ENCODE results near the gene BTBD18. TPM values are rescaled to one million over a fixed set of nuclear protein-coding genes. Genes with fewer than 3 reads are reported as not detected.

The BTBD18 gene
- total and polyA plus RNA-seq, 2 of the 13 experiments (the other 11 are each of a cell fraction or from before 2014, with no cell fraction given): not detected

- TF ChIP-seq ARID4A (CRISPR knock-in tag; IDR thresholded peaks at IDR 0.05; ENCODE audit: borderline replicate concordance) (no peak), SMARCC2 (IDR thresholded peaks at IDR 0.05) (no peak)
Observed at GRCh38 chr11:57779276-57779675, 27.7 kb upstream of the BTBD18 start (continued).

DNA sequence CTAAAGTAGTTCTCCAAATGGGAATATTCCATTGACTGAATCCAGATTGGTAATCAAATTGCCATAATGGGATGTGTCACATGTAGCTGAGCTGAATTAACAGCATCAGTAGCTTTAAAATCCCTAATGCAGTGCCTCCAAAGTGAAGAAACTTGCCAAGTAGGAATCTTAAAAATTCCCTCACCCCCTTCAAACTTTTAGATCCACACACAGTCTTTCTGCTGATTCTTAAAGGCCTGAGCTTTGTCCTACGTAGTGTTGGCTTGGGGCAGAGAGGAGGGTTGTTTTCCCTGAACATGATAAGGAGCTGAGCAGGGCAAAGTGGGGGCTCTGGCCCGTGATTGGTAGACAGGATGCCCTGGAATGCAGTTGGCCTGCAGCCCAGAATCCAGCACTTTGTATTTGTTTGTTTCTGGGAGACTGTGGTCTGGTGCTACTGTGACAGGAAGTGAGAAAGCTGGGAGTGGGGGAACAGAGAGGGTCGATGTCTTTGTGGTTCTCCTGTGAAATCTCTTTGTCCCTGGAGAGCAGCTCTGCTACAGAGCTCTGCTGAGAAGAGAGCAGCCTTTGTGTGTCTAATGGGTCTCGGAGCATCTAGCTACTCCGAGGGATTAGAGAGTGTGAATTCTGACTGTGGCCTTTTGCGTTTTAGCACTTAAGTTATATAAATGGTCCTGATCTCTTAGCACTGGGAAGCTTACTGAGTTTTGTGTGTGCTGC lies 26.9 kb upstream of the BTBD18 start:
- ChIA-PET CTCF (ENCODE audit: low intra/inter-chr PET ratio, low total read pairs) (no interaction called here), POLR2A (interaction anchor here (0.8 to 11.1 kb wide), 18 partner anchors 10 to 507 kb away, joined by 3 to 215 read pairs (median 4); partner anchors contain the start of genes BTBD18, CTNND1, MED19 and SELENOH)
- DNase-seq (ENCODE audit: low spot score): peak; percentile 99
- H3K79me2 ChIP-seq (ENCODE audit: insufficient read depth, low read length): peaks cover 87% of the 10 kb centered on the region
- H3K36me3 ChIP-seq (replicated peaks in 1 of 2; ENCODE audit: control insufficient read depth in 1 of 2, insufficient read depth in 2 of 2, low read length in 2 of 2): peaks cover 0 to 1% of the 10 kb centered on the region in 2 experiments; a peak in 3 of 5 replicates
- peak; percentile 93 for FAIRE-seq
- no TSS peak for BruUV-seq (replicated peaks)
- H3K4me2 ChIP-seq (ENCODE audit: low read depth, low read length): peak overlapping the region; percentile 81
- H3K4me3 ChIP-seq (replicated peaks in 1 of 3; ENCODE audit: insufficient read depth in 1 of 3, low read depth in 2 of 3, low read length in 3 of 3): peak overlapping the region; percentile 29 to 56 (median 43); a peak in 4 of 6 replicates
- H3K27me3 ChIP-seq (ENCODE audit: control insufficient read depth in 1 of 2, insufficient read depth in 2 of 2, low read length in 2 of 2): no peaks in the 10 kb centered on the region
- WGBS (ENCODE audit: low lambda C conversion rate): 1% methylated on average over 6 of the region's 6 CpGs
- H3K4me1 ChIP-seq (ENCODE audit: insufficient read depth, low read length): peaks cover 98% of the 10 kb centered on the region
- ATAC-seq: peak; percentile 95
- H2AFZ ChIP-seq (ENCODE audit: low read length): no peak overlapping the region
- in situ Hi-C loops (cut with HindIII; ENCODE audit: extremely low pct_ligation_motif_present, low pct_unique_long_range_greater_than_20kb): no loop called here
- H3K27ac ChIP-seq (ENCODE audit: extremely low read length, insufficient read depth, low read length): peak overlapping the region; percentile 96
- intact Hi-C loops (cut with micrococcal nuclease; ENCODE audit: unreplicated experiment): loop anchor here (1.0 to 2.0 kb wide), 3 partner anchors 15 to 66 kb away; partner anchors contain the start of genes MED19 and TMX2
- peaks cover 21% of the 10 kb centered on the region; the same call in 1 of the 2 replicates for H4K20me1 ChIP-seq (ENCODE audit: insufficient read depth, low read length)
- H3K9ac ChIP-seq (ENCODE audit: insufficient read depth, low read depth, low read length): peak overlapping the region; percentile 83
- H3K9me3 ChIP-seq (ENCODE audit: low read length): no peaks in the 10 kb centered on the region
- peak; percentile 90; the same call in 1 of the 2 replicates for TF ChIP-seq HMGXB3 (CRISPR knock-in tag; IDR thresholded peaks at IDR 0.05; ENCODE audit: borderline replicate concordance)
- TF ChIP-seq HOMEZ (CRISPR knock-in tag; IDR thresholded peaks at IDR 0.05; ENCODE audit: low read depth): peak; percentile 87
- TF ChIP-seq HOXD1 (CRISPR knock-in tag; IDR thresholded peaks at IDR 0.05): no peak; the same call in 1 of the 2 replicates
- peak; percentile 81 for TF ChIP-seq NAIF1 (CRISPR knock-in tag; IDR thresholded peaks at IDR 0.05; ENCODE audit: borderline replicate concordance)

All from HepG2 (cell line).